Measurements from ENCODE around the gene FRMD5. TPM values are rescaled to one million over a fixed set of nuclear protein-coding genes. Genes with fewer than 3 reads are reported as not detected.

The FRMD5 gene
- total RNA-seq, 1 donor from 2014 or later: 1.5 TPM

- Mint-ChIP-seq H3K4me1 (ENCODE audit: low read depth) (no peaks in the 10 kb centered on the region), H3K36me3 (ENCODE audit: low read depth) (peaks cover 8% of the 10 kb centered on the region), H3K27ac (ENCODE audit: unreplicated experiment) (no peak overlapping the region), H3K4me3 (ENCODE audit: unreplicated experiment) (no peak overlapping the region), H3K9me3 (ENCODE audit: low read depth) (peaks cover 7% of the 10 kb centered on the region), H3K27me3 (ENCODE audit: low read depth) (peaks cover 27% of the 10 kb centered on the region)
- TF ChIP-seq CTCF (IDR thresholded peaks at IDR 0.05): no peak
- DNase-seq (ENCODE audit: low spot score): no peak
These were observed 149.9 kb downstream of the FRMD5 start for GRCh38 chr15:44045217-44045616.

GRCh38 chr15:44038755-44039191 is 156.3 kb downstream of the FRMD5 start:
- Mint-ChIP-seq H3K9me3 (ENCODE audit: low read depth) (peaks cover 12% of the 10 kb centered on the region), H3K36me3 (ENCODE audit: low read depth) (peaks cover 8% of the 10 kb centered on the region), H3K4me1 (ENCODE audit: low read depth) (peaks cover 19% of the 10 kb centered on the region), H3K4me3 (ENCODE audit: unreplicated experiment) (peak overlapping the region; percentile 60), H3K27me3 (ENCODE audit: low read depth) (peaks cover 32% of the 10 kb centered on the region), H3K27ac (ENCODE audit: unreplicated experiment) (no peak overlapping the region)
- DNase-seq (ENCODE audit: low spot score): no peak
- no peak for TF ChIP-seq CTCF (IDR thresholded peaks at IDR 0.05)

- TF ChIP-seq CTCF (IDR thresholded peaks at IDR 0.05): no peak
- no peak for DNase-seq (ENCODE audit: low spot score)
- no peak overlapping the region for H3K4me3 Mint-ChIP-seq (ENCODE audit: unreplicated experiment)
These were observed 159.0 kb downstream of the FRMD5 start for GRCh38 chr15:44035781-44036699.

GRCh38 chr15:44034933-44035624 is 160.0 kb downstream of the FRMD5 start:
- no peak for TF ChIP-seq CTCF (IDR thresholded peaks at IDR 0.05)
- DNase-seq (ENCODE audit: low spot score): no peak
- no peak overlapping the region for H3K27ac Mint-ChIP-seq (ENCODE audit: unreplicated experiment)
- no peak overlapping the region for H3K4me3 Mint-ChIP-seq (ENCODE audit: unreplicated experiment)
- peaks cover 25% of the 10 kb centered on the region for H3K4me1 Mint-ChIP-seq (ENCODE audit: low read depth)
- no peaks in the 10 kb centered on the region for H3K36me3 Mint-ChIP-seq (ENCODE audit: low read depth)
- H3K9me3 Mint-ChIP-seq (ENCODE audit: low read depth): peaks cover 3% of the 10 kb centered on the region
- peaks cover 11% of the 10 kb centered on the region for H3K27me3 Mint-ChIP-seq (ENCODE audit: low read depth)

More at GRCh38 chr15:44035781-44036699, 159.0 kb downstream of the FRMD5 start:
- Mint-ChIP-seq H3K27ac (ENCODE audit: unreplicated experiment) (no peak overlapping the region), H3K4me1 (ENCODE audit: low read depth) (peaks cover 21% of the 10 kb centered on the region), H3K27me3 (ENCODE audit: low read depth) (peaks cover 13% of the 10 kb centered on the region), H3K36me3 (ENCODE audit: low read depth) (no peaks in the 10 kb centered on the region), H3K9me3 (ENCODE audit: low read depth) (peaks cover 5% of the 10 kb centered on the region)

- Mint-ChIP-seq H3K4me1 (ENCODE audit: low read depth) (peaks cover 33% of the 10 kb centered on the region), H3K36me3 (ENCODE audit: low read depth) (no peaks in the 10 kb centered on the region), H3K4me3 (ENCODE audit: unreplicated experiment) (no peak overlapping the region), H3K27me3 (ENCODE audit: low read depth) (peaks cover 3% of the 10 kb centered on the region), H3K27ac (ENCODE audit: unreplicated experiment) (no peak overlapping the region), H3K9me3 (ENCODE audit: low read depth) (no peaks in the 10 kb centered on the region)
- TF ChIP-seq CTCF (IDR thresholded peaks at IDR 0.05): no peak
- DNase-seq (ENCODE audit: low spot score): no peak
These were observed 160.7 kb downstream of the FRMD5 start for GRCh38 chr15:44034334-44034733.

Data from chondrocyte (in vitro differentiated cells).